Large intestine (tissue), 3 donors: Measurements from ENCODE around the gene LINGO4. TPM values are rescaled to one million over a fixed set of nuclear protein-coding genes. Genes with fewer than 3 reads are reported as not detected.

ENCODE experiments used
- DNase-seq, 2 donors: peaks; one replicate each; pipeline versions ENCODE4 v3.0.0 to v3.0.0-alpha.2; 2013
- H3K27ac ChIP-seq: one replicate; pipeline ENCODE4 v1.5.1; 2013; ENCODE audit warnings: low read length
- H3K27me3 ChIP-seq: 2 replicates; pipeline ENCODE4 v1.6.1; 2013; ENCODE audit warnings: low read length; ENCODE audit not compliant: control insufficient read depth, insufficient read depth
- H3K36me3 ChIP-seq: 2 replicates; pipeline ENCODE4 v1.6.1; 2013; ENCODE audit warnings: low read length; ENCODE audit not compliant: control insufficient read depth, insufficient read depth
- H3K4me1 ChIP-seq: one replicate; pipeline ENCODE4 v1.6.1; 2013; ENCODE audit warnings: low read length; ENCODE audit not compliant: control insufficient read depth, insufficient read depth
- H3K4me3 ChIP-seq: one replicate; pipeline ENCODE4 v1.5.1; 2013; ENCODE audit warnings: low read length
- H3K9me3 ChIP-seq: one replicate; pipeline ENCODE4 v1.6.1; 2013; ENCODE audit warnings: mild to moderate bottlenecking, low read depth, low read length, moderate library complexity; ENCODE audit not compliant: control insufficient read depth
- WGBS: methylation state at CpG from one replicate; pipeline ENCODE4 v1.1.5; 2013; ENCODE audit warnings: low lambda C conversion rate; ENCODE audit not compliant: insufficient coverage; 5-methylcytosine and 5-hydroxymethylcytosine counted together
- polyA plus RNA-seq: library from polyadenylated mRNA; unstranded; fragments of 120-200 nt; gene quantifications from one replicate; pipeline ENCODE4 v1.2.1, GENCODE V29; 2013

The LINGO4 gene
- polyA plus RNA-seq, 1 donor: 0.81 TPM

GRCh38 chr1:151834239-151834638, 29.0 kb upstream of the LINGO4 start:
- no peak overlapping the region for H3K4me3 ChIP-seq
- H3K27me3 ChIP-seq: peaks cover 16% of the 10 kb centered on the region
- H3K27ac ChIP-seq: no peak overlapping the region
- DNase-seq: no peak
- H3K36me3 ChIP-seq: no peaks in the 10 kb centered on the region
- H3K4me1 ChIP-seq: peaks cover 33% of the 10 kb centered on the region
- H3K9me3 ChIP-seq: peaks cover 7% of the 10 kb centered on the region
- no CpG with 5 or more reads among the region's 3 CpGs for WGBS

- Histone ChIP-seq H3K4me1 (peaks cover 31% of the 10 kb centered on the region), H3K27me3 (peaks cover 9% of the 10 kb centered on the region), H3K9me3 (peaks cover 3% of the 10 kb centered on the region), H3K27ac (no peak overlapping the region), H3K4me3 (no peak overlapping the region), H3K36me3 (no peaks in the 10 kb centered on the region)
- no CpG with 5 or more reads among the region's 8 CpGs for WGBS
- DNase-seq: no peak
These were observed 28.1 kb upstream of the LINGO4 start for GRCh38 chr1:151833172-151833900.

GRCh38 chr1:151832318-151832980, 27.2 kb upstream of the LINGO4 start:
- Histone ChIP-seq H3K27me3 (peaks cover 7% of the 10 kb centered on the region), H3K9me3 (peaks cover 3% of the 10 kb centered on the region), H3K36me3 (no peaks in the 10 kb centered on the region), H3K27ac (peak overlapping the region; percentile 63), H3K4me3 (no peak overlapping the region), H3K4me1 (peaks cover 31% of the 10 kb centered on the region)
- WGBS: 45% methylated on average over 4 of the region's 10 CpGs
- peak in 1 of 2 donors; percentile 53 for DNase-seq

- peak within 1 kb of the TSS; percentile 33 for H3K4me3 ChIP-seq
- peaks cover 3% of the 10 kb centered on the region for H3K27me3 ChIP-seq
These were observed 26.4 kb upstream of the LINGO4 start, which contains the start of gene RORC for GRCh38 chr1:151831605-151832004. RORC (minus strand) TSS chr1:151831802; CDS start chr1:151831764, 38 bp downstream.

GRCh38 chr1:151831256-151831591, 26.0 kb upstream of the LINGO4 start:
- H3K27ac ChIP-seq: peak overlapping the region; percentile 63
- peaks cover 3% of the 10 kb centered on the region for H3K27me3 ChIP-seq
- H3K9me3 ChIP-seq: peaks cover 3% of the 10 kb centered on the region
- peaks cover 28% of the 10 kb centered on the region for H3K4me1 ChIP-seq
- no peaks in the 10 kb centered on the region for H3K36me3 ChIP-seq
- peak overlapping the region; percentile 33 for H3K4me3 ChIP-seq
- DNase-seq: no peak
- 97% methylated on average over 2 of the region's 4 CpGs for WGBS

More at GRCh38 chr1:151831605-151832004, 26.4 kb upstream of the LINGO4 start, which contains the start of gene RORC:
- Histone ChIP-seq H3K4me1 (peaks cover 27% of the 10 kb centered on the region), H3K9me3 (peaks cover 3% of the 10 kb centered on the region), H3K27ac (peak within 1 kb of the TSS; percentile 63), H3K36me3 (no peaks in the 10 kb centered on the region)
- WGBS: no CpG with 5 or more reads among the region's 5 CpGs
- DNase-seq: peak; percentile 61 to 70

- Histone ChIP-seq H3K27ac (no peak overlapping the region), H3K36me3 (no peaks in the 10 kb centered on the region), H3K4me3 (no peak overlapping the region), H3K4me1 (peaks cover 34% of the 10 kb centered on the region), H3K27me3 (peaks cover 3% of the 10 kb centered on the region), H3K9me3 (peaks cover 3% of the 10 kb centered on the region)
- DNase-seq: no peak
- WGBS: no CpG with 5 or more reads among the region's 6 CpGs
These were observed 24.8 kb upstream of the LINGO4 start for GRCh38 chr1:151830055-151830454.

- WGBS: no CpG with 5 or more reads among the region's 4 CpGs
- no peaks in the 10 kb centered on the region for H3K36me3 ChIP-seq
- H3K4me1 ChIP-seq: peaks cover 35% of the 10 kb centered on the region
- H3K27me3 ChIP-seq: peaks cover 3% of the 10 kb centered on the region
- H3K9me3 ChIP-seq: peaks cover 3% of the 10 kb centered on the region
- no peak overlapping the region for H3K4me3 ChIP-seq
- H3K27ac ChIP-seq: no peak overlapping the region
- no peak for DNase-seq
These were observed 24.3 kb upstream of the LINGO4 start for GRCh38 chr1:151829352-151830046.

GRCh38 chr1:151828921-151829320, 23.7 kb upstream of the LINGO4 start:
- H3K9me3 ChIP-seq: peaks cover 3% of the 10 kb centered on the region
- DNase-seq: peak in 1 of 2 donors; percentile 61
- peaks cover 3% of the 10 kb centered on the region for H3K27me3 ChIP-seq
- 0% methylated on average over 2 of the region's 12 CpGs for WGBS
- no peaks in the 10 kb centered on the region for H3K36me3 ChIP-seq
- H3K4me3 ChIP-seq: no peak overlapping the region
- peaks cover 33% of the 10 kb centered on the region for H3K4me1 ChIP-seq
- no peak overlapping the region for H3K27ac ChIP-seq

GRCh38 chr1:151827853-151828252, 22.6 kb upstream of the LINGO4 start:
- no peak overlapping the region for H3K4me3 ChIP-seq
- H3K4me1 ChIP-seq: peaks cover 33% of the 10 kb centered on the region
- no peak overlapping the region for H3K27ac ChIP-seq
- no peaks in the 10 kb centered on the region for H3K36me3 ChIP-seq
- H3K27me3 ChIP-seq: peaks cover 3% of the 10 kb centered on the region
- peaks cover 3% of the 10 kb centered on the region for H3K9me3 ChIP-seq
- DNase-seq: no peak
- no CpG with 5 or more reads among the region's 9 CpGs for WGBS
